Transverse colon (tissue), 4 donors: Measurements from ENCODE around the gene RAD51AP1.

Source experiments
- CTCF ChIP-seq, 5 experiments: fragments of 200-600 bp in 3 of 5; fragments of 450-650 bp in 2 of 5; sonication (generic) in 3 of 5; IDR thresholded peaks; 1 replicate in 2 of 5; 2 replicates in 3 of 5; pipeline ENCODE4 v1.5.1; 2016 to 2017; ENCODE audit warnings: antibody characterized with exemption in 5 of 5, inconsistent platforms in 3 of 5, mild to moderate bottlenecking in 2 of 5, moderate library complexity in 1 of 5
- EP300 ChIP-seq: sonication (generic); formaldehyde crosslinking; IDR thresholded peaks from one replicate; pipeline ENCODE4 v1.6.1; 2017; ENCODE audit warnings: antibody characterized with exemption, low read depth
- POLR2A ChIP-seq: fragments of 450-650 bp; IDR thresholded peaks from one replicate; pipeline ENCODE4 v1.6.1; 2016; ENCODE audit warnings: antibody characterized with exemption, mild to moderate bottlenecking, moderate library complexity
- POLR2AphosphoS5 ChIP-seq, 3 donors: sonication (generic); formaldehyde crosslinking; IDR thresholded peaks; one replicate each; pipeline ENCODE4 v1.6.1; 2016; ENCODE audit warnings: antibody characterized with exemption in 3 of 3

GRCh38 chr12:4535092-4535491, 3.6 kb upstream of the RAD51AP1 start:
- no peak for TF ChIP-seq CTCF (IDR thresholded peaks at IDR 0.05)
- no peak for TF ChIP-seq POLR2AphosphoS5 (IDR thresholded peaks at IDR 0.05)
- no peak for TF ChIP-seq POLR2A
- TF ChIP-seq EP300, result no peak
